Inflammatory macrophage (primary cell): Measurements from ENCODE around the gene MUC16.
"Not testable (repeated sequence)": the region's sequence is repeated elsewhere in the genome, so short reads cannot be mapped to it uniquely, and the experiment has no call there.

ENCODE experiments used
- DNase-seq, 2 donors: peaks; one replicate each; pipeline ENCODE4 v3.0.0-alpha.2; 2020 to 2022
- total RNA-seq, 18 experiments: gene quantifications; one replicate each; lab custom pipeline; 2026; ENCODE audit warnings: mixed read lengths in 6 of 18, inconsistent platforms in 2 of 18; lab: John Stamatoyannopoulos, UW

MUC16 gene
- total RNA-seq = 0 to 6.5 (median 0.17) reads per million in 18 experiments

GRCh38 chr19:9009935-9010651 lies at the start of gene MUC16:
MUC16 (minus strand) TSS chr19:9010409.
- no peak for DNase-seq

GRCh38 chr19:9058905-9059667 lies 48.9 kb upstream of the MUC16 start:
- DNase-seq = no peak

DNA sequence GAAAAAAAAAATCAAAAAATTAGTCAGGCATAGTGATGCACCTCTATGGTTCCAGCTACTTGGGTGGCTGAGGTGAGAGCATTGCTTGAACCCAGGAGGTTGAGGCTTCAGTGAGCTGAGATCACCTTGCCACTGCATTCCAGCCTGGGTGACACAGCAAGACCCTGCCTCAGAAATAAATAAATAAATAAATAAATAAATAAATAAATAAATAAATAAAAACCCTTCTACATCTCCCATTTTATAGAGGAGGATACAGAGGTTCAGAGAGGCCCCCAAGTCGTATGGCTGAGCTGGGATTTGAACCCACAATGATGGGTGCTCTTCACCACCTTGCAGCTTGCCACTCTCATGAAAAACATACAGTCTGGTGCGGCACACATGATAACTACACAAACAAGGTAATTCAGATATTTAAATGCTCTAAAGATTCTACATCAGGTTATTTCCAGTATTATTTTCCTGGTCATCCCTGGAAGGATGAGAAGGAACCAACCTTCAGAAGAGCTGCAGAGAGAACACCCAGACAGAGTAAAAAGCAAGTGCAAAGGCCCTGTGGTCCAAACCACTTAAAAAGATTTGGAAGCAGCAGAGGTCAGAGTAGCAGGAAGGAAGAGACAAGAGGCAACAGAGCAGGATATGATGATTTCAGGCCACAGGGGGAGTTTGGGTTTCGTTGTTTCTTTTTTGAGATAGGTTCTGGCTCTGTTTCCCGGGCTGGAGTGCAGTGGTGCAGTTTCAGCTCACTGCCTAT lies 47.5 kb upstream of the MUC16 start:
- DNase-seq = no peak

DNA sequence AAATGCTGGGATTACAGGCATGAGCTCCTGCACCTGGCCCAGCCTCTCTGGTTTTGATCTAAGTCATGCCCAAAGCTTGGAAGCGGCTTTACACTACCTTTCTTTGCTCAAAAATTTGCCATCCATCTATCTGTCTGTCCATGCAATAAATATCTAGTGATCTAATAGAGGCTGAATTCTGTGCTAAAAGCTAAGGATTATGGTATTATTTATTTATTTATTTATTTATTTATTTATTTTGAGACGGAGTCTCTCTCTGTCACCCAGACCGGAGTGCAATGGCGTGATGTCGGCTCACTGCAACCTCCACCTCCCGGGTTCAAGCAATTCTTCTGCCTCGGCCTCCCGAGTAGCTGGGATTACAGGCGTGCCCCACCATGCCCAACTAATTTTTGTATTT lies 45.9 kb upstream of the MUC16 start:
- not testable (repeated sequence) for DNase-seq

GRCh38 chr19:9054765-9055164 lies 44.6 kb upstream of the MUC16 start:
- DNase-seq = no peak

- no peak for DNase-seq
Measured at GRCh38 chr19:9054207-9054606, 44.0 kb upstream of the MUC16 start.

DNA sequence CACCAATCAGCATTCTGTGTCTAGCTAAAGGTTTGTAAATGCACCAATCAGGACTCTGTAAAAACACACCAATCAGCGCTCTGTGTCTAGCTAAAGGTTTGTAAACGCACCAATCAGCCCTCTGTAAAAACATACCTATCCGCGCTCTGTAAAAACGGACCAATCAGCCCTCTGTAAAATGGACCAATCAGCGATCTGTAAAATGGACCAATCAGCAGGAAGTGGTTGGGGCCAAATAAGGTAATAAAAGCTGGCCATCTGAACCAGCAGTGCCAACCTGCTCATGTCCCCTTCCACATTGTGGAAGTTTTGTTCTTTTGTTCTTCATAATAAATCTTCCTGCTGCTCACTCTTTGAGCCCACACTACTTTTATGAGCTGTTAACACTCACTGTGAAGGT lies 43.5 kb upstream of the MUC16 start:
- not testable (repeated sequence) for DNase-seq

DNA sequence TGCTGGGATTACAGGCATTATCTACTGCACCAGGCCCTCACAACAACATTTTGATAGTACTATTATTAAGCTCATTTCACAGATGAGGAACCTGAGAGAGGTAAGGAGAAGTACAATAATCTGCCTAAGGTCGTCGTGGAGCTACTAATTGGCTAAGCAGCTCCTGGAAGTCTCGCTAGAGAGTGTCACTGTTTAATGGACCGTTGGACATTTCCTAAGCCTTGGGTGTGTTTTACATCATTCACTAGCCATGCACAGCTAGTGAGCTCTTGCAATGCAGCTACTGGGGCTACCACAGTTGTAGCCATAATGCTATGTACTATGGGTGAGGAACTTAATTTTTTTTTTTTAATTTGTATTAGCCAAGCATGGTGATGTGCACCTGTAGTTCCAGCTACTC lies 42.7 kb upstream of the MUC16 start:
- DNase-seq = no peak

DNA sequence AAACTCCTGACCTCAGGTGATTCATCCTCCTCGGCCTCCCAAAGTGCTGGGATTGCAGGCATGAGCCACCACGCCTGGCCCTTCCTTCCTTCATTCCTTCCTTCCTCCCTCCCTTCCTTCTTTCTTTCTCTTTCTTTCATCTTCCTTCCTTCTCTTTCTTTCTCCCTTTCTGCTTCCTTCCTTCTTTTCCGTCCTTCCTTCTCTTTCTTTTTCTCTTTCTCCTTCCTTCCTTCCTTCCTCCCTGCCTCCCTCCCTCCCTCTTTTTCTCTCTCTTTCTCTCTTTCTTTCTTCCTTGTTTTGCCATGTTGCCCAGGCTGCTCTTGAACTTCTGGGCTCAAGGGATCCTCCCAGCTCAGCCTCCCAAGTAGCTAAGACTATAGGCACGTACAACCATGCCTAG lies 36.5 kb upstream of the MUC16 start:
- no peak for DNase-seq

- no peak for DNase-seq
Measured at GRCh38 chr19:9044449-9044848, 34.2 kb upstream of the MUC16 start.

DNA sequence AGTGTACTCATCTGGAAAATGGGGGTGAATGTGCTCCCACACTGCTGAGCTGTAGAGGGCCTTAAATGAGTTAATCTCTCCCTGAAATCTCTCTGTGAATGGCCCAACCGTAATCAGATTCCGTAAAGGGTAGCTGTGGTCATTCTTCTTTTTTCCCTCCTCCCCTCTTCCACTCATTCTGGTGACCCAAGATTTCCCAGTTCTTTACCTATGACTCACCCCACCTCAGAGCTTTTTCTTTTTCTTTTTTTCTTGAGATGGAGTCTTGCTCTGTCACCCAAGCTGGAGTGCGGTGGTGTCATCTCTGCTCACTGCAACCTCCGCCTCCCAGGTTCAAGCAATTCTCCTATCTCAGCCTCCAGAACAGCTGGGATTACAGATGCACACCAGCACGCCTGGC lies 33.3 kb upstream of the MUC16 start:
- DNase-seq = no peak

DNA sequence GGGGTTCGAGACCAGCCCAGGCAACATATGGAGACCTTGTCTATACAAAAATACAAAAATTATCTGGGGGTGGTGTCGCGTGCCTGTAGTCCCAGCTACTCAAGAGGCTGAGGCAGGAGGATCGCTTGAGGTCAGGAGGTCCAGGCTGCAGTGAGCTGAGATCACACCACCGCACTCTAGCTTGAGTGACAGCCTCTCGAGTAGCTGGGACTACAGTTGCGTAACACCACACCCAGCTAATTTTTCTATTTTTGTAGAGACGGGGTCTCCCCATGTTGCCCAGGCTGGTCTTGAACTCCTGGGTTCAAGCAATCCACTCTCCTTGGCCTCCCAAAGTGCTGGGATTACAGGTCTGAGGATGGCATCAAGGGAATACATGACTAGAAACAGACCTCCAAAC lies 30.8 kb upstream of the MUC16 start:
- DNase-seq = no peak

DNA sequence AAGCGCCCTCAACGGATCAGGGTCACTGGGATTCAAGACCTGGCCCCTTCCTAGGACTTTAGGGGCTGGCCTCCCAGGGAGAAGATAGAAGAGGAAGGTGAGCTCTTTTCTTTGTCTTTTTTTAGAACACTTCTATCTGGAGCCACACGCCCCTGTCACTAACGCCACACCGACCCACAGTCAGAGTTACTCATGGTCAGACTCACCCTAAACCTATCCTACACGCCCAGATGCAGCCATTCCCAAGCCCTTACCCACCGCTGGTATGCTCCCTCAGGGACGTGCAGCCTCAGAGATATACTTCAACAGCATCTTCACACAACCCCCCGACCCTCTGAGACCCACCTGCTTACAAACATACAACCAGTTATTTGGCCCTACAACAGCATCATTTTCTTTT lies 29.9 kb upstream of the MUC16 start:
- no peak for DNase-seq

DNA sequence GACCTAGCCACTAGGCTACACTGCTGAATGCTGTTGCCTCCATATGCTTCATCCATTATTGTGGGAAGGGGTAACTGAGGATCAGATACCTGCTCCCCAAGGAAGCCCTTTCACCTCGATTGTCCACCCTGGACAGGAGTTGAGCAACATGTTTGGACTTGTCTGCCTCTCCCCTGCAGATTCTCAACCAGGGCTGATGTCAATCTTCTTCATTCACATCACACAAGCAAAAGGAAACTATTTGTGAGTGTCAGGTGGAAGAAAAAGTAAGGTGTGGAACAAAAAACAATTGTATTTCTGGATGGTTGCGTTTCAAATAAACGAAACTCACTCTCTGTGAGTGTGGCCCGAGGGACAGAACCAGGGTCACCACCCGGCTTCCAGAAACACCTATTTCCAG lies 29.5 kb upstream of the MUC16 start:
- DNase-seq = no peak

DNA sequence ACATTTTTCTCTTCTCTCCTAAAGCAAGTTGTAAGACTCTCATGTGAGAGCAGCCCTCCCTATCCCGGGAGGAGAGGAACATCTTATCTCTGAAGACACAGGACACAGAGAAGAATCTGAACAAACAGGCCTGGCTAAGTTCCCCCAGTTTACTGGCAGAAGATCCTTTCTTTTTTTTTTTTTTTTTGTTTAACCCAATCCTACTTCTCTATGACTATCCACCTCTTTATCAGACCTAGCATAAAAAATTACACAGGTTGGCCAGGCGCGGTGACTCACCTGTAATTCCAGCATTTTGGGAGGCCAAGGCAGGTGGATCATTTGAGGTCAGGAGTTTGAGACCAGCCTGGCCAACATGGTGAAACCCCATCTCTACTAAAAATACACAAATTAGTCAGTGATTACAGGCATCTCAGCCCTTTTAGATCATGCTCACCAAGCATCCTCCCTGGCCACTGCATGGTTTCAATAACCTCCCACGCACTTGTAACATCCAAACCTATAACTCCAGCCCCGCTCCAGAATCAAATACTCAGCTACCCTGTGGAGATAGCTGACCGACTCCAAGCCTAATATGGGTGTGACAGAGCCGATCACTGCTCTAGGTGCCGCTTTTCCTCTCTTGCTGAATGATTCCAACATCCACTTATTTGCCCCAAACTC lies 27.3 kb upstream of the MUC16 start:
- DNase-seq = no peak

DNA sequence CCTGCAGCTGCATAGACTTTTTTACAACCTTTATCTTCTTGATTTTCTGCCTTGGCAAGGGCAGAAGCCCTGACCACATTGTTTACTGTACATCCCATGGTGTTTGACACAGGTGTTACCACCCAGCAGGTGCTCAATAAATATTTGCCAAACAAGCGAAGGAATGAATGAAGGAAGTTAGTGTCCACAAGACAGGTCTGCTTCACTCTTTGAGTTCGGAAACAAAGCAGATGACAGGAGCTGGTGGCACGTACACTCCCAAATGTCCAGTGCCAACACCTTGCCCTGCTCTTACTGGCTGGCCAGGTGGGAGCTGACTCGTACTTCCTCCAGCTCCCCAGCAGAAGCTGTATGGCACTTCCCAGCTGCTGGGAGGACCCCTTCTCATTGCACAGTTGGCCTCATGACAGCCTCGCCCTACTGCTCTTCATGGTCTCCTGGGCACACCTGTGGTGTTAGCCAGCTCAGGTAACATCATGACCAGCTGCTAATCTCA lies 22.0 kb upstream of the MUC16 start:
- DNase-seq = no peak

DNA sequence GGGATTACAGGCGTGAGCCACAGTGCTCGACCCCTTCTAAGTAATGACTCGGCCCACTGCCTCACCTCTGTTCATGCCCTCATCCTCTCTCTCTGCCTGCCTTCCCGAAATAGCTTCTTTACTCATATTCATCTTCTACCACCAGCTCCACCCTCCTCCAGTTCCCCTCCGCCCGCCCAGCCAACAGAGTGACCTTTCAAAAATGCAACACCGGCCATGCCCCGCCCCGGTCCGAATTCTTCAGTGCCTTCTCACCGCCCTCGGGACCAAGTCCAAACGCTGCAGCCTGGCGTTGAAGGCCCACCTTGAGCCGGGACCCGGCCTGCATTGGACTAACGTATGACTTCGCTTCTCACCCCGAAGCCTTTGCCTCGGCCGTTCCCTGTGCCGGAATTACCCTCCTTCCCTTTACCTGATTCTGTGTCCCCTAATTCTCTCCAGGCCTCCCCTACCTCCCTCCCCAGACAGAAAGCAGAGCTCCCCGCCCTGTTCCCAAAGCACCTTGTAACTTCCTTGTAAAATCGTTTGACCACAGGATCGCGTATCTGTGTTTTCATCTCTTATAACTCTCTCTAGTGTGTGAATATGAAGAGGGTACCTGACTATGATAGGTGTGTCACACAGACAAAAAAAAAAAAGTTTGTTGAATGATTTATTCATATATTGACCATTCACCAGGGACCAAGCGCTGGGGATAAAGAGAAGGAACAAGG lies 8.1 kb upstream of the MUC16 start:
- no peak for DNase-seq

DNA sequence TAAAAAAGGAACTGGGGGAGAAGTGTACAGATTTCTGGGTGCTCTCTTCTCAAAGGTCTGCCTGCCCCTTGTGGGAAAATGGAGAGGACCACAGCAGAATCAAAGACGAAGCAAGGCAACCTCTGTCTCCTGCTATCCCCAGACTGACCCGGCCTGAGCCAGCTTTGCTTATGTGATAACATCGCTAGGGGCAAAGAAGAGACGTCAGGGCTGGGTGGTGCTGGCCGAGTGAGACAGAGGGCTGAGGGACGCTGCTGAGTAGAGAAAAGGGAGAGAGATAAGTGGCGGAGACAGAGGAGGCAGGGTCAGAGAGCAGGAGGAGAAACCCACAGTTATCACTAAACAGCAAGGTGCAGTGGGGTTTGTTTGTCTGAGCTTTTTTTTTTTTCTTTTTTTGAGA lies 4.6 kb upstream of the MUC16 start:
- DNase-seq = no peak

- no peak for DNase-seq
Measured at GRCh38 chr19:9013988-9014387, 3.8 kb upstream of the MUC16 start.

GRCh38 chr19:9011875-9012274 lies 1.7 kb upstream of the MUC16 start:
- no peak for DNase-seq

DNA sequence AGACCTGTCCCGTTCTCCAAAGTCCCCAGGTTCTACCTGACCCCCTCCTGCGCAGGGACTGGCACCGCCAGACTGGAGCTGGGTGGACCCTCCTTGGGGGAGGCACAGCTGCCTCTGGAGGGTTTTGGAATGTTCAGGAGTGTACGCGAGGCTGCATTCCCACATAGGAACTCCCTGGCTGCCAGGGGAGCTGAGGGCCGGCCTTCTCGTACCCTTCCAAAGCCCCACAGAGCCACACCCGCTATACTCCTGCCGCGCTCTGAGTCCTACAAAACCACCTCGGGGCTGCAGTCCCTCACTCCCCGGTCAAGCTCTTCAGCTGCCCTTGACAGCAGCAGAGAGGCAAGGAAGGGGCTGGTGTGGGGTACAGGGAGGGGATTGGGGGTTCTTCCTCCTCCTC lies 484 bp upstream of the MUC16 start:
- DNase-seq = no peak

DNA sequence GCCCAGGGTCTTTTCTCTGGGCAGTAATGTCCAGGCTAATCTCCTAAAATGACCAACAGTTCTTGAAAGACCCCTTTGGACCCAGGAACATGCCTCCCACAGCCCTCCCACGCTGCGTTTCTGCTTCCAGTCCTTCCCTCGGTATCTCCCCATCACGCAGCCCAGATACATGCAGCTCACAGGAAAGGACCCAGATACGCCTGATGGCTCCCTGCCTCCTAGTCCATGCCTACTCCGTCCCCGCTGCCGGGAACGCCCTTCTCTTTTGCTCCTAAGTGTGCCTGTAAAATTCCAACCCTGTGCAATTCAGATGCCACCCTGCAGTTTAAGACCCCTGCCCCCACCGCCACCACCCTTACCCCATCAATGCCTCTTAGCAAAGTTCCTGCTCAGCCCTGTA lies 778 bp downstream of the MUC16 start:
- DNase-seq = no peak
